NCI-H1105 treated with DMSO at 0.1 percent for 48 hours (cell line): ENCODE results near the gene PSMB2.

Source experiments
- DNase-seq: peaks from one replicate; lab custom pipeline; 2025; lab: John Stamatoyannopoulos, UW

Gene PSMB2

GRCh38 chr1:35642471-35642955 is 1.2 kb upstream of the PSMB2 start:
- no peak for DNase-seq

GRCh38 chr1:35640380-35641232 is 720 bp downstream of the PSMB2 start:
- DNase-seq = no peak

GRCh38 chr1:35637401-35637809 is 3.9 kb downstream of the PSMB2 start:
- peak; percentile 1 for DNase-seq

- DNase-seq = no peak
Observed at GRCh38 chr1:35633547-35633946, 7.8 kb downstream of the PSMB2 start.

GRCh38 chr1:35631396-35631795 is 9.9 kb downstream of the PSMB2 start:
- no peak for DNase-seq

GRCh38 chr1:35629051-35629450 is 12.3 kb downstream of the PSMB2 start:
- DNase-seq = no peak

- no peak for DNase-seq
Observed at GRCh38 chr1:35623832-35624231, 17.5 kb downstream of the PSMB2 start.

GRCh38 chr1:35622510-35623178 is 18.7 kb downstream of the PSMB2 start:
- no peak for DNase-seq

- DNase-seq = no peak
Observed at GRCh38 chr1:35619237-35620121, 21.8 kb downstream of the PSMB2 start.

- DNase-seq = no peak
Observed at GRCh38 chr1:35615440-35615839, 25.9 kb downstream of the PSMB2 start.

- no peak for DNase-seq
Observed at GRCh38 chr1:35611655-35612054, 29.7 kb downstream of the PSMB2 start.

GRCh38 chr1:35605867-35606182 is 35.5 kb downstream of the PSMB2 start:
- DNase-seq = no peak

- no peak for DNase-seq
Observed at GRCh38 chr1:35605071-35605866, 36.1 kb downstream of the PSMB2 start.

GRCh38 chr1:35603941-35604340 is 37.4 kb downstream of the PSMB2 start:
- no peak for DNase-seq

- DNase-seq = no peak
Observed at GRCh38 chr1:35603468-35603867, 37.9 kb downstream of the PSMB2 start.

- DNase-seq = no peak
Observed at GRCh38 chr1:35600593-35600992, 40.7 kb downstream of the PSMB2 start.

- no peak for DNase-seq
Observed at GRCh38 chr1:35599411-35599810, 41.9 kb downstream of the PSMB2 start.

GRCh38 chr1:35598895-35599294 is 42.4 kb downstream of the PSMB2 start:
- no peak for DNase-seq

- no peak for DNase-seq
Observed at GRCh38 chr1:35597870-35598269, 43.5 kb downstream of the PSMB2 start.

GRCh38 chr1:35595684-35596083 is 45.6 kb downstream of the PSMB2 start:
- DNase-seq = no peak

GRCh38 chr1:35594005-35594760 is 47.1 kb downstream of the PSMB2 start:
- DNase-seq = no peak
